Neural progenitor cell (in vitro differentiated cells): ENCODE data around the gene SLC37A1. TPM values are rescaled to one million over a fixed set of nuclear protein-coding genes. Genes with fewer than 3 reads are reported as not detected.

Source experiments
- DNase-seq: peaks from one replicate; pipeline ENCODE4 v3.0.0-alpha.2; 2016; ENCODE audit warnings: low spot score
- H2AFZ ChIP-seq: fragments of 200-600 bp; sonication (generic); replicated peaks from 2 replicates; pipeline ENCODE4 v1.6.1; 2016; ENCODE audit warnings: antibody characterized with exemption
- H3F3A ChIP-seq: fragments of 200-600 bp; sonication (generic); 2 replicates; pipeline ENCODE4 v1.6.1; 2016; ENCODE audit warnings: antibody characterized with exemption, low read depth
- H3K27ac ChIP-seq: fragments of 200-600 bp; sonication (generic); 2 replicates; pipeline ENCODE4 v1.5.1; 2016; ENCODE audit warnings: mild to moderate bottlenecking
- H3K27me3 ChIP-seq: fragments of 200-600 bp; sonication (generic); 2 replicates; pipeline ENCODE4 v1.6.1; 2016; ENCODE audit warnings: mild to moderate bottlenecking, moderate library complexity
- H3K36me3 ChIP-seq: fragments of 200-600 bp; sonication (generic); 2 replicates; pipeline ENCODE4 v1.5.1; 2016
- H3K4me1 ChIP-seq: fragments of 200-600 bp; sonication (generic); 2 replicates; pipeline ENCODE4 v1.6.1; 2016; ENCODE audit warnings: mixed run types
- H3K4me2 ChIP-seq: fragments of 200-600 bp; sonication (generic); 2 replicates; pipeline ENCODE4 v1.6.1; 2016
- H3K4me3 ChIP-seq: fragments of 200-600 bp; sonication (generic); 2 replicates; pipeline ENCODE4 v1.5.1; 2016
- H3K79me2 ChIP-seq: fragments of 200-600 bp; sonication (generic); 2 replicates; pipeline ENCODE4 v1.6.1; 2016; ENCODE audit warnings: low read depth
- H3K9ac ChIP-seq: fragments of 200-600 bp; sonication (generic); 2 replicates; pipeline ENCODE4 v1.6.1; 2016
- H3K9me3 ChIP-seq: fragments of 200-600 bp; sonication (generic); 2 replicates; pipeline ENCODE4 v1.5.1; 2016; ENCODE audit warnings: low read depth
- H4K20me1 ChIP-seq: fragments of 200-600 bp; sonication (generic); 2 replicates; pipeline ENCODE4 v1.6.1; 2016; ENCODE audit warnings: low read depth
- H3K27ac Mint-ChIP-seq: 3 replicates; pipeline ENCODE4 v1.8.0; 2021; ENCODE audit warnings: mixed read lengths
- H3K27me3 Mint-ChIP-seq: 2 replicates; pipeline ENCODE4 v1.8.0; 2022; ENCODE audit warnings: low read depth, mild to moderate bottlenecking, inconsistent platforms, moderate library complexity, mixed read lengths; ENCODE audit not compliant: insufficient read depth
- H3K36me3 Mint-ChIP-seq: 3 replicates; pipeline ENCODE4 v1.8.0; 2021; ENCODE audit warnings: mixed read lengths
- H3K4me1 Mint-ChIP-seq: 3 replicates; pipeline ENCODE4 v1.8.0; 2021; ENCODE audit warnings: mixed read lengths
- H3K4me3 Mint-ChIP-seq: 3 replicates; pipeline ENCODE4 v1.8.0; 2021; ENCODE audit warnings: mild to moderate bottlenecking, moderate library complexity, mixed read lengths
- H3K9me3 Mint-ChIP-seq: 3 replicates; pipeline ENCODE4 v1.8.0; 2020; ENCODE audit warnings: mixed read lengths
- CTCF ChIP-seq: fragments of 200-600 bp; sonication (generic); IDR thresholded peaks from 2 replicates; pipeline ENCODE4 v1.5.1; 2017; ENCODE audit warnings: antibody characterized with exemption, mild to moderate bottlenecking
- EZH2 ChIP-seq: fragments of 200-600 bp; sonication (generic); IDR thresholded peaks from 2 replicates; pipeline ENCODE4 v1.6.1; 2017; ENCODE audit warnings: antibody characterized with exemption, mild to moderate bottlenecking, moderate library complexity
- EZH2phosphoT487 ChIP-seq: fragments of 200-600 bp; sonication (generic); IDR thresholded peaks from 2 replicates; pipeline ENCODE4 v1.6.1; 2017; ENCODE audit warnings: antibody characterized with exemption
- total RNA-seq: library from RNA; depleted of rRNA; stranded (reverse); fragments of >200 nt; gene quantifications from 2 replicates; pipeline ENCODE4 v1.2.3, GENCODE V29; 2015; ENCODE audit warnings: low replicate concordance

Gene SLC37A1
- total RNA-seq, 1 donor from 2014 or later = 1.2 TPM

GRCh38 chr21:42579456-42580075 lies 65.9 kb downstream of the SLC37A1 start:
- Histone ChIP-seq H3K9me3 (peaks cover 8% of the 10 kb centered on the region), H3K27ac (no peak overlapping the region), H3K79me2 (no peaks in the 10 kb centered on the region), H2AFZ (no peak overlapping the region), H3K27me3 (no peaks in the 10 kb centered on the region), H3K9ac (no peak overlapping the region), H4K20me1 (no peaks in the 10 kb centered on the region), H3K36me3 (peaks cover 12% of the 10 kb centered on the region), H3F3A (no peaks in the 10 kb centered on the region), H3K4me2 (no peak overlapping the region), H3K4me1 (peaks cover 6% of the 10 kb centered on the region), H3K4me3 (no peak overlapping the region)
- H3K27me3 Mint-ChIP-seq = peaks cover 7% of the 10 kb centered on the region
- TF ChIP-seq EZH2 (no peak), CTCF (no peak), EZH2phosphoT487 (no peak)
- H3K36me3 Mint-ChIP-seq = peaks cover 8% of the 10 kb centered on the region
- H3K4me1 Mint-ChIP-seq = peaks cover 15% of the 10 kb centered on the region
- no peak overlapping the region for H3K27ac Mint-ChIP-seq
- H3K9me3 Mint-ChIP-seq = peaks cover 22% of the 10 kb centered on the region
- DNase-seq = no peak
- H3K4me3 Mint-ChIP-seq = no peak overlapping the region

GRCh38 chr21:42580076-42580792 lies 66.6 kb downstream of the SLC37A1 start:
- H3K36me3 Mint-ChIP-seq = peaks cover 8% of the 10 kb centered on the region
- Histone ChIP-seq H3K79me2 (no peaks in the 10 kb centered on the region), H3K27me3 (no peaks in the 10 kb centered on the region), H3K4me3 (no peak overlapping the region), H3K9me3 (peaks cover 8% of the 10 kb centered on the region), H3K9ac (no peak overlapping the region), H2AFZ (no peak overlapping the region), H3F3A (no peaks in the 10 kb centered on the region), H3K4me2 (no peak overlapping the region), H4K20me1 (no peaks in the 10 kb centered on the region), H3K4me1 (peaks cover 6% of the 10 kb centered on the region), H3K27ac (no peak overlapping the region), H3K36me3 (peaks cover 12% of the 10 kb centered on the region)
- H3K4me3 Mint-ChIP-seq = no peak overlapping the region
- no peak for DNase-seq
- peak overlapping the region; percentile 33 for H3K27ac Mint-ChIP-seq
- H3K27me3 Mint-ChIP-seq = peaks cover 7% of the 10 kb centered on the region
- TF ChIP-seq EZH2 (no peak), CTCF (no peak), EZH2phosphoT487 (no peak)
- H3K9me3 Mint-ChIP-seq = peaks cover 22% of the 10 kb centered on the region
- peaks cover 15% of the 10 kb centered on the region for H3K4me1 Mint-ChIP-seq

GRCh38 chr21:42580793-42581321 lies 67.2 kb downstream of the SLC37A1 start:
- Histone ChIP-seq H3K27me3 (no peaks in the 10 kb centered on the region), H3K79me2 (no peaks in the 10 kb centered on the region), H3K9ac (no peak overlapping the region), H3K27ac (no peak overlapping the region), H2AFZ (no peak overlapping the region), H3K9me3 (peaks cover 8% of the 10 kb centered on the region), H3K4me1 (peaks cover 6% of the 10 kb centered on the region), H3K36me3 (peaks cover 12% of the 10 kb centered on the region), H4K20me1 (no peaks in the 10 kb centered on the region), H3K4me2 (no peak overlapping the region), H3F3A (no peaks in the 10 kb centered on the region), H3K4me3 (no peak overlapping the region)
- Mint-ChIP-seq H3K27ac (no peak overlapping the region), H3K4me1 (peaks cover 15% of the 10 kb centered on the region), H3K27me3 (peaks cover 8% of the 10 kb centered on the region), H3K9me3 (peaks cover 20% of the 10 kb centered on the region), H3K36me3 (peaks cover 3% of the 10 kb centered on the region), H3K4me3 (no peak overlapping the region)
- TF ChIP-seq EZH2phosphoT487 (no peak), EZH2 (no peak), CTCF (no peak)
- DNase-seq = no peak
